DMS53 treated with DMSO at 0.1 percent for 48 hours (cell line): Measurements from ENCODE around the gene TUNAR.

Source experiments
- DNase-seq: peaks from one replicate; lab custom pipeline; 2025; ENCODE audit not compliant: unreplicated experiment; lab: John Stamatoyannopoulos, UW

Gene TUNAR

GRCh38 chr14:95871531-95871930 is 5.1 kb upstream of the TUNAR start:
- peak; percentile 98 for DNase-seq

GRCh38 chr14:95872777-95873176 is 3.9 kb upstream of the TUNAR start:
- peak; percentile 1 for DNase-seq

GRCh38 chr14:95875831-95876760 is 536 bp upstream of the TUNAR start:
- DNase-seq = peak; percentile 37

GRCh38 chr14:95877633-95878032 is 1.0 kb downstream of the TUNAR start:
- DNase-seq = peak; percentile 15

GRCh38 chr14:95884377-95884776 is 7.7 kb downstream of the TUNAR start:
- no peak for DNase-seq

GRCh38 chr14:95885278-95885677 is 8.6 kb downstream of the TUNAR start:
- no peak for DNase-seq

GRCh38 chr14:95885866-95886265 is 9.2 kb downstream of the TUNAR start:
- no peak for DNase-seq

GRCh38 chr14:95886366-95887056 is 9.9 kb downstream of the TUNAR start:
- DNase-seq = no peak

- DNase-seq = no peak
These were observed 10.7 kb downstream of the TUNAR start for GRCh38 chr14:95887351-95887750.

GRCh38 chr14:95889236-95889979 is 12.8 kb downstream of the TUNAR start:
- no peak for DNase-seq

GRCh38 chr14:95891742-95892141 is 15.1 kb downstream of the TUNAR start:
- no peak for DNase-seq

GRCh38 chr14:95892142-95892541 is 15.5 kb downstream of the TUNAR start:
- DNase-seq = no peak

GRCh38 chr14:95895720-95896119 is 19.1 kb downstream of the TUNAR start:
- peak; percentile 1 for DNase-seq

- DNase-seq = no peak
These were observed 20.0 kb downstream of the TUNAR start for GRCh38 chr14:95896498-95897135.

- no peak for DNase-seq
These were observed 20.6 kb downstream of the TUNAR start for GRCh38 chr14:95897280-95897679.

- DNase-seq = no peak
These were observed 24.4 kb downstream of the TUNAR start for GRCh38 chr14:95901054-95901453.

GRCh38 chr14:95902273-95902826 is 25.7 kb downstream of the TUNAR start:
- no peak for DNase-seq

- DNase-seq = no peak
These were observed 26.5 kb downstream of the TUNAR start for GRCh38 chr14:95903165-95903564.

GRCh38 chr14:95903616-95904107 is 27.0 kb downstream of the TUNAR start:
- no peak for DNase-seq

GRCh38 chr14:95906591-95906990 is 30.0 kb downstream of the TUNAR start:
- DNase-seq = no peak

GRCh38 chr14:95910628-95911027 is 34.0 kb downstream of the TUNAR start:
- no peak for DNase-seq
